Measurements from ENCODE around the gene FARSB. TPM values are rescaled to one million over a fixed set of nuclear protein-coding genes. Genes with fewer than 3 reads are reported as not detected.
"Not testable (repeated sequence)": the region's sequence is repeated elsewhere in the genome, so short reads cannot be mapped to it uniquely, and the experiment has no call there.

FARSB gene
- total RNA-seq, 4 donors from 2014 or later, result 11.1 to 14.3 (median 13.0) TPM

- Histone ChIP-seq H3K4me1 (peaks cover 0 to 16% (median 0%) of the 10 kb centered on the region in 3 donors), H3K4me3 (no peak overlapping the region), H3K27me3 (no peaks in the 10 kb centered on the region), H3K9me3 (no peaks in the 10 kb centered on the region), H3K36me3 (no peaks in the 10 kb centered on the region), H3K27ac (no peak overlapping the region)
- WGBS, 2 donors (ENCODE audit: low coverage in 1 of 2), result 69 to 96% methylated on average over 3 to 4 of the region's 4 CpGs
- TF ChIP-seq EP300 (IDR thresholded peaks at IDR 0.05), result no peak
- no peak for TF ChIP-seq POLR2AphosphoS5 (IDR thresholded peaks at IDR 0.05)
- no peak for TF ChIP-seq POLR2A (IDR thresholded peaks at IDR 0.05)
- TF ChIP-seq CTCF (IDR thresholded peaks at IDR 0.05), result no peak
- ATAC-seq, result no peak
Measured at GRCh38 chr2:222698276-222698675, 42.4 kb upstream of the FARSB start.

- ATAC-seq, result no peak
- Histone ChIP-seq H3K27ac (no peak overlapping the region), H3K9me3 (no peaks in the 10 kb centered on the region), H3K4me1 (peaks cover 0 to 12% (median 0%) of the 10 kb centered on the region in 3 donors), H3K36me3 (no peaks in the 10 kb centered on the region), H3K27me3 (no peaks in the 10 kb centered on the region), H3K4me3 (no peak overlapping the region)
- TF ChIP-seq POLR2AphosphoS5 (IDR thresholded peaks at IDR 0.05), result no peak
- no peak for TF ChIP-seq POLR2A (IDR thresholded peaks at IDR 0.05)
- no peak for TF ChIP-seq EP300 (IDR thresholded peaks at IDR 0.05)
- TF ChIP-seq CTCF (IDR thresholded peaks at IDR 0.05), result no peak
- 67 to 77% methylated on average over 1 of the region's 1 CpG for WGBS, 2 donors (ENCODE audit: low coverage in 1 of 2)
Measured at GRCh38 chr2:222693837-222694236, 37.9 kb upstream of the FARSB start.

GRCh38 chr2:222693413-222693812 is 37.5 kb upstream of the FARSB start:
- not testable (repeated sequence) for H3K36me3 ChIP-seq, H3K9me3 ChIP-seq, H3K27ac ChIP-seq, H3K4me3 ChIP-seq, ATAC-seq, H3K27me3 ChIP-seq
- peaks cover 0 to 12% (median 0%) of the 10 kb centered on the region in 3 donors for H3K4me1 ChIP-seq
- 81 to 100% methylated on average over 3 to 5 of the region's 5 CpGs for WGBS, 2 donors (ENCODE audit: low coverage in 1 of 2)

GRCh38 chr2:222690564-222691200 is 34.8 kb upstream of the FARSB start:
- Histone ChIP-seq H3K27ac (no peak overlapping the region), H3K9me3 (no peaks in the 10 kb centered on the region), H3K4me3 (no peak overlapping the region), H3K4me1 (peaks cover 0 to 12% (median 0%) of the 10 kb centered on the region in 3 donors), H3K36me3 (no peaks in the 10 kb centered on the region), H3K27me3 (no peaks in the 10 kb centered on the region)
- 27 to 41% methylated on average over 7 to 10 of the region's 10 CpGs for WGBS, 2 donors (ENCODE audit: low coverage in 1 of 2)
- TF ChIP-seq CTCF (IDR thresholded peaks at IDR 0.05) (peak; percentile 88 to 96 (median 93)), POLR2AphosphoS5 (IDR thresholded peaks at IDR 0.05) (no peak)
- peak; percentile 74 for ATAC-seq

- H3K36me3 ChIP-seq, result no peaks in the 10 kb centered on the region
- TF ChIP-seq POLR2A (IDR thresholded peaks at IDR 0.05), result no peak
- TF ChIP-seq CTCF (IDR thresholded peaks at IDR 0.05), result no peak
- TF ChIP-seq POLR2AphosphoS5 (IDR thresholded peaks at IDR 0.05), result no peak
- no peak for TF ChIP-seq EP300 (IDR thresholded peaks at IDR 0.05)
- H3K9me3 ChIP-seq, result no peaks in the 10 kb centered on the region
- 47 to 50% methylated on average over 2 of the region's 2 CpGs for WGBS, 2 donors (ENCODE audit: low coverage in 1 of 2)
- H3K27me3 ChIP-seq, result no peaks in the 10 kb centered on the region
- H3K4me1 ChIP-seq, result peaks cover 0 to 5% (median 0%) of the 10 kb centered on the region in 3 donors
- no peak overlapping the region for H3K27ac ChIP-seq
- no peak for ATAC-seq
- no peak overlapping the region for H3K4me3 ChIP-seq
Measured at GRCh38 chr2:222689322-222689721, 33.4 kb upstream of the FARSB start.

Measured in gastroesophageal sphincter (tissue), 4 donors.